ENCODE measurements around the gene ZNF546.

Gene ZNF546

DNA sequence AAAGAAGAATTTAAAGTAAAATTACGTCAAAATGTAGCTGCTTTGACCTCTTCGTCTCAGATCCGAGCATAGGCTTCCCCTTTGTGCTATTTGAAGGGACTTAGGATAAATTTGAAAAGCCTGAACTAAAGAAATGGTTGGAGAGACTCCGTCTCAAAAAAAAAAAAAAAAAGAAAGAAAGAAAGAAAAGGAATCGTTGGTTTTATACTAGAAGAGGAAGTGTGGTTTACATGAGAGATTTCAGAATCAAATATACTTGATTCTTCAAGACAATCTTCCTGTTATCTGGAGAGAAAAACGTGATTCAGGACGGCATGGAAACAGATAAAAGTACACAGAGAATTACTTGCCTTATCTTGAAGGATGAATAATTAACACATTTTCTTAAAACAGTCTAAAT lies 59.6 kb downstream of the ZNF546 start:
- DNase-seq: no peak

DNA sequence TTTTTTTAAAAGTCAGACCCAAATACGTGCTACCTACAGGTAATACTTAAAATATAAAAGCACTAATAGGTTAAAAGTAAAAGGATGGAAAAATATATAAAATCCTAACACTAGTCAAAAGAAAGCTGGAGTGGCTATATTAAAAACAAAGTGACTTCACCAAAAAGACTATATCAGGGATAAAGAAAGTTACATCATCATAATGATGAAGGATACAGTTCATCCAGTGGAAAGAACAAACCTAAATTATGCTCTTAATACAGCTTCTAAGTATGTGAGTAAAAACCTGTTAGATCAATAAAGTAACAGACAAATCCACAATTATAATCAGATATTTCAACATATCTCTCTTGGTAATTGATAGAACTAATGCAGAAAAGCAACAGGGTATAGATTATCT lies 60.3 kb downstream of the ZNF546 start:
- no peak for DNase-seq

DNA sequence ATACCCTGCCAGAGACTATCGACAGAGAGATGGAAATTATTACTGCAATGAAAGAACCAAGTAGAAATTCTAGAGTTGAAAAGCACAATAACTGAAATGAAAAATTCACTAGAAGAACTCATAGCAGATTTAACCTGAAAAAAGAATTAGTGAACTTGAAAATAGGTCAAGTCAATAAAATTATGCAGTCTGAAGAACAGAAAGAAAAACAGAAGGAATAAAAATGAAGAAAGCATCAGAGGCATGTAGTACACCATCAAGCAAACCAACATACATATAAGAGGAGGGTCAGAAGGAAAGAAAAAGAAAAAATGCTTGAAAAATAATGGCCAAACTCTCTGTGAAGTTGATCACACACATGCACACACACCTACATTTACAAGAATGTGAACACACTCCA lies 62.8 kb downstream of the ZNF546 start:
- DNase-seq: no peak

DNA sequence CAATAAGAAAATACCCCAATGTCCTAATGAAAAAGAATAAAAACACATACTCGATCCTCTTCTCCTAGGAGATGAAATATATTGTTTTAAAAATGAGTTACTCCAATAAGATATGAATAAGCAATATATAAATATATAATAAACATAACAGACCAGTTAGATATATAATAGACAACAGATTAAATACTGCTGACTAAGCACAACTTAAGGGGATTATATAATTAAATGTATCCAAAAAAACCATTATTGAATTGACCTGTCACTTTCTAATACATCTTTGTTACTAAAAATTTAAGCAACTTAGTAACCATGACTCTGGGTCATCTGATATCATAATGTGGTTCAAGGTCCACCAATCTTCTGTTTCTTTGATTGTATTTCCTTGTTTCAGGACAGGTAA lies 73.2 kb downstream of the ZNF546 start:
- DNase-seq: no peak

Measured in NCI-H146 (cell line).